DOHH2 (cell line): ENCODE results near the gene NOCT.
"Not testable (repeated sequence)": the region's sequence is repeated elsewhere in the genome, so short reads cannot be mapped to it uniquely, and the experiment has no call there.

Experiments used
- H3F3A ChIP-seq: fragments of 200-600 bp; sonication (generic), shearing (Covaris generic); 2 replicates; pipeline ENCODE4 v1.6.0; 2016; ENCODE audit warnings: antibody characterized with exemption, mild to moderate bottlenecking; ENCODE audit not compliant: control insufficient read depth, insufficient read depth
- H3K27ac ChIP-seq: fragments of 200-600 bp; sonication (generic); 2 replicates; pipeline ENCODE4 v1.5.1; 2014; ENCODE audit warnings: low read depth, mild to moderate bottlenecking, low read length, moderate library complexity
- H3K27me3 ChIP-seq: fragments of 200-600 bp; sonication (generic); 2 replicates; pipeline ENCODE4 v1.6.1; 2014; ENCODE audit warnings: mild to moderate bottlenecking, low read length, mixed read lengths; ENCODE audit not compliant: control insufficient read depth
- H3K36me3 ChIP-seq: fragments of 200-600 bp; sonication (generic); 2 replicates; pipeline ENCODE4 v1.6.1; 2014; ENCODE audit warnings: mild to moderate bottlenecking, low read length, moderate library complexity, mixed read lengths; ENCODE audit not compliant: control insufficient read depth
- H3K4me1 ChIP-seq: fragments of 200-600 bp; sonication (generic); 2 replicates; pipeline ENCODE4 v1.6.1; 2014; ENCODE audit warnings: mild to moderate bottlenecking, low read length, mixed read lengths; ENCODE audit not compliant: control insufficient read depth
- H3K4me2 ChIP-seq: fragments of 200-600 bp; sonication (generic); 2 replicates; pipeline ENCODE4 v1.6.0; 2014; ENCODE audit warnings: mild to moderate bottlenecking, low read length, moderate library complexity
- H3K4me3 ChIP-seq: fragments of 200-600 bp; sonication (generic); 2 replicates; pipeline ENCODE4 v1.5.1; 2014; ENCODE audit warnings: mild to moderate bottlenecking, low read length, mixed read lengths
- H3K79me2 ChIP-seq: fragments of 200-600 bp; sonication (generic); 2 replicates; pipeline ENCODE4 v1.6.1; 2014; ENCODE audit warnings: mild to moderate bottlenecking, low read length, mixed read lengths; ENCODE audit not compliant: control insufficient read depth
- H3K9me2 ChIP-seq: fragments of 200-600 bp; sonication (generic); replicated peaks from 2 replicates; pipeline ENCODE4 v1.6.1; 2014; ENCODE audit warnings: mild to moderate bottlenecking, low read length, mixed read lengths; ENCODE audit not compliant: control insufficient read depth
- H3K9me3 ChIP-seq: fragments of 200-600 bp; sonication (generic); 2 replicates; pipeline ENCODE4 v1.6.1; 2014; ENCODE audit warnings: antibody characterized with exemption, low read length, mixed read lengths; ENCODE audit not compliant: control insufficient read depth, insufficient read depth
- H4K20me1 ChIP-seq: fragments of 200-600 bp; sonication (generic); 2 replicates; pipeline ENCODE4 v1.6.0; 2014; ENCODE audit warnings: low read depth, mild to moderate bottlenecking, antibody characterized with exemption, low read length, moderate library complexity; ENCODE audit not compliant: control insufficient read depth, insufficient read depth
- CTCF ChIP-seq: fragments of 200-600 bp; sonication (generic); IDR thresholded peaks from one replicate; pipeline ENCODE4 v1.5.1; 2014; ENCODE audit warnings: antibody characterized with exemption, mild to moderate bottlenecking, low read depth, low read length; ENCODE audit not compliant: poor library complexity, severe bottlenecking
- EZH2phosphoT487 ChIP-seq: fragments of 200-600 bp; sonication (generic); IDR thresholded peaks from 2 replicates; pipeline ENCODE4 v1.6.1; 2017; ENCODE audit warnings: borderline replicate concordance, mild to moderate bottlenecking, antibody characterized with exemption, low read length, moderate library complexity, mixed read lengths

The NOCT gene

GRCh38 chr4:138996090-138996489 lies 19.5 kb upstream of the NOCT start:
- TF ChIP-seq EZH2phosphoT487 (no peak), CTCF (no peak)
- Histone ChIP-seq H3K79me2 (no peaks in the 10 kb centered on the region), H3K27ac (no peak overlapping the region), H3K36me3 (no peaks in the 10 kb centered on the region), H3K9me2 (no peaks in the 10 kb centered on the region), H3F3A (no peaks in the 10 kb centered on the region), H3K4me2 (no peak overlapping the region), H3K4me1 (no peaks in the 10 kb centered on the region), H3K27me3 (peaks cover 16% of the 10 kb centered on the region; the same call in 1 of the 2 replicates), H3K9me3 (no peaks in the 10 kb centered on the region), H4K20me1 (no peaks in the 10 kb centered on the region), H3K4me3 (no peak overlapping the region)

GRCh38 chr4:138999666-139000065 lies 15.9 kb upstream of the NOCT start:
- Histone ChIP-seq H4K20me1 (no peaks in the 10 kb centered on the region), H3K4me3 (no peak overlapping the region), H3K27me3 (peaks cover 7% of the 10 kb centered on the region; the same call in 1 of the 2 replicates), H3K27ac (no peak overlapping the region), H3K79me2 (no peaks in the 10 kb centered on the region), H3K9me3 (no peaks in the 10 kb centered on the region), H3K36me3 (no peaks in the 10 kb centered on the region), H3F3A (no peaks in the 10 kb centered on the region), H3K4me1 (peaks cover 7% of the 10 kb centered on the region), H3K9me2 (no peaks in the 10 kb centered on the region), H3K4me2 (no peak overlapping the region)
- no peak for TF ChIP-seq EZH2phosphoT487
- TF ChIP-seq CTCF = no peak

- not testable (repeated sequence) for H3K27ac ChIP-seq, H3K79me2 ChIP-seq, H3K4me2 ChIP-seq, H3K4me3 ChIP-seq, H3K9me2 ChIP-seq, H3K27me3 ChIP-seq, H3F3A ChIP-seq, H3K9me3 ChIP-seq, H4K20me1 ChIP-seq, H3K4me1 ChIP-seq, H3K36me3 ChIP-seq
Measured at GRCh38 chr4:139000134-139000533, 15.4 kb upstream of the NOCT start.

- H3K4me3 ChIP-seq, H3K27ac ChIP-seq, H4K20me1 ChIP-seq: not testable (repeated sequence)
Measured at GRCh38 chr4:139001430-139001829, 14.2 kb upstream of the NOCT start.

GRCh38 chr4:139003668-139004067 lies 11.9 kb upstream of the NOCT start:
- not testable (repeated sequence) for H3K4me3 ChIP-seq, H3K4me2 ChIP-seq, H4K20me1 ChIP-seq, H3K27me3 ChIP-seq, H3K4me1 ChIP-seq, H3F3A ChIP-seq, H3K27ac ChIP-seq, H3K79me2 ChIP-seq, H3K36me3 ChIP-seq, H3K9me2 ChIP-seq
- H3K9me3 ChIP-seq = peaks cover 11% of the 10 kb centered on the region; the same call in 1 of the 2 replicates

More at GRCh38 chr4:139001430-139001829, 14.2 kb upstream of the NOCT start:
- not testable (repeated sequence) for H3K9me3 ChIP-seq, H3F3A ChIP-seq, H3K79me2 ChIP-seq, H3K4me1 ChIP-seq, H3K36me3 ChIP-seq, H3K4me2 ChIP-seq, H3K27me3 ChIP-seq, H3K9me2 ChIP-seq
